K562 (cell line): ENCODE data around the gene CBX4. TPM values are rescaled to one million over a fixed set of nuclear protein-coding genes. Genes with fewer than 3 reads are reported as not detected.

ENCODE experiments used
- ATAC-seq: fragments of 200-7000 bp; cut with Tn5 transposase; 3 replicates; pipeline ENCODE4 v1.9.1; 2020; ENCODE audit warnings: moderate library complexity
- BruUV-seq: library from RNA; stranded (reverse); fragments of 400-500 nt; replicated peaks from 2 replicates; lab custom pipeline; 2021; lab: Mats Ljungman, UMichigan
- CTCF ChIA-PET: fragments of 300-600 bp; formaldehyde crosslinking; extraction: SDS; loops from one replicate; lab custom pipeline; 2021; ENCODE audit warnings: low intra/inter-chr PET ratio; lab: Yijun Ruan, JAX
- POLR2A ChIA-PET: fragments of 300-600, 350-650 bp; sonication (Branson Sonifier 250); formaldehyde crosslinking; extraction: SDS; loops from one replicate; lab custom pipeline; 2021; ENCODE audit warnings: antibody characterized with exemption, inconsistent platforms; lab: Yijun Ruan, JAX
- DNase-seq, 4 experiments: peaks; one replicate each; pipeline versions ENCODE4 v3.0.0 to v3.0.0-alpha.2; 2011 to 2018; ENCODE audit warnings: low spot score in 3 of 4, mixed read lengths in 3 of 4; ENCODE audit errors: extremely low read depth in 1 of 4
- FAIRE-seq: peaks from 2 replicates; lab custom pipeline; 2011; peaks lifted over from hg19 to GRCh38; lab: Jason Lieb, UNC
- H2AFZ ChIP-seq: 2 replicates; pipeline ENCODE4 v1.6.0; 2011; ENCODE audit warnings: low read depth, low read length, control low read depth, inconsistent platforms
- H3K27ac ChIP-seq: fragments of 200-600 bp; 3 replicates; pipeline ENCODE4 v1.8.0; 2011; ENCODE audit warnings: low read depth, mild to moderate bottlenecking, control low read depth, inconsistent platforms, low read length, moderate library complexity, mixed read lengths; ENCODE audit errors: extremely low read depth
- H3K27me3 ChIP-seq, 2 experiments: fragments of 300-600 bp in 1 of 2; 2 replicates in 1 of 2; 3 replicates in 1 of 2; pipeline versions ENCODE4 v1.6.0 to v1.8.0; 2011; ENCODE audit warnings: inconsistent platforms in 2 of 2, low read length in 2 of 2, mild to moderate bottlenecking in 1 of 2, mixed read lengths in 1 of 2, moderate library complexity in 1 of 2; ENCODE audit not compliant: control insufficient read depth in 2 of 2, insufficient read depth in 2 of 2
- H3K36me3 ChIP-seq: fragments of 300-600 bp; 3 replicates; pipeline ENCODE4 v1.8.0; 2011; ENCODE audit warnings: mild to moderate bottlenecking, low read length, inconsistent platforms; ENCODE audit not compliant: control insufficient read depth, insufficient read depth
- H3K4me1 ChIP-seq, 2 experiments: fragments of 200-600 bp in 1 of 2; replicated peaks in 1 of 2; 2 replicates in 1 of 2; 3 replicates in 1 of 2; pipeline versions ENCODE4 v1.5.1 to v1.8.0; 2011; ENCODE audit warnings: inconsistent platforms in 2 of 2, low read length in 2 of 2, mild to moderate bottlenecking in 1 of 2, mixed read lengths in 1 of 2, moderate library complexity in 1 of 2; ENCODE audit not compliant: control insufficient read depth in 2 of 2, insufficient read depth in 2 of 2
- H3K4me2 ChIP-seq: 2 replicates; pipeline ENCODE4 v1.6.1; 2011; ENCODE audit warnings: low read length, control low read depth, inconsistent platforms, mixed read lengths; ENCODE audit not compliant: insufficient read depth
- H3K4me3 ChIP-seq: fragments of 200-600 bp; sonication (generic), shearing (Covaris generic); 2 replicates; pipeline ENCODE4 v1.5.1; 2016; ENCODE audit warnings: control low read depth, inconsistent platforms
- H3K79me2 ChIP-seq: fragments of 200-600 bp; 3 replicates; pipeline ENCODE4 v1.8.0; 2011; ENCODE audit warnings: low read length, inconsistent platforms; ENCODE audit not compliant: control insufficient read depth, insufficient read depth
- H3K9ac ChIP-seq, 2 experiments: 2 replicates each; pipeline versions ENCODE4 v1.6.0 to v1.6.1; 2011; ENCODE audit warnings: low read depth in 2 of 2, low read length in 2 of 2, control low read depth in 1 of 2, inconsistent platforms in 1 of 2, mild to moderate bottlenecking in 1 of 2, mixed read lengths in 1 of 2; ENCODE audit not compliant: insufficient read depth in 1 of 2
- H3K9me1 ChIP-seq: one replicate; pipeline ENCODE4 v1.6.0; 2011; ENCODE audit warnings: inconsistent platforms, mild to moderate bottlenecking, low read length, moderate library complexity; ENCODE audit not compliant: control insufficient read depth, insufficient read depth
- H3K9me3 ChIP-seq: replicated peaks from 2 replicates; pipeline ENCODE4 v1.5.1; 2011; ENCODE audit warnings: low read depth, low read length, inconsistent platforms; ENCODE audit not compliant: control insufficient read depth, insufficient read depth
- H4K20me1 ChIP-seq: replicated peaks from 2 replicates; pipeline ENCODE4 v1.6.1; 2011; ENCODE audit warnings: low read length, inconsistent platforms, mixed read lengths; ENCODE audit not compliant: control insufficient read depth, insufficient read depth
- C11orf30 ChIP-seq: fragments of 450-650 bp; IDR thresholded peaks from 2 replicates; pipeline ENCODE4 v1.6.1; 2016; ENCODE audit warnings: low read depth, mild to moderate bottlenecking
- GABPB2 ChIP-seq: fragments of 250-450 bp; sonication (Bioruptor Pico); conservative IDR thresholded peaks from 2 replicates; pipeline ENCODE4 v1.5.1; 2021; ENCODE audit warnings: mild to moderate bottlenecking
- RBM17 ChIP-seq: fragments of 200-400 bp; formaldehyde crosslinking; IDR thresholded peaks from 2 replicates; pipeline ENCODE4 v1.6.1; 2017; ENCODE audit warnings: low read depth, mild to moderate bottlenecking, low read length, borderline replicate concordance
- SMAD4 ChIP-seq: fragments of 250-450 bp; sonication (Bioruptor Pico); conservative IDR thresholded peaks from 2 replicates; pipeline ENCODE4 v1.8.0; 2021; ENCODE audit warnings: inconsistent platforms, mild to moderate bottlenecking, moderate library complexity
- ZKSCAN8 ChIP-seq: fragments of 200-800 bp; sonication (Bioruptor generic); IDR thresholded peaks from 2 replicates; pipeline ENCODE4 v1.6.1; 2016; ENCODE audit warnings: missing genetic modification characterization, missing compliant biosample characterization
- WGBS: fragments of 100-300 bp; shearing (Covaris generic); methylation state at CpG from one replicate; pipeline ENCODE4 v1.1.6; 2016; ENCODE audit warnings: low coverage, mixed read lengths; ENCODE audit not compliant: insufficient coverage; ENCODE audit errors: missing lambda C conversion rate; 5-methylcytosine and 5-hydroxymethylcytosine counted together
- in situ Hi-C: fragments of 300-500 bp; cut with MboI; formaldehyde crosslinking; loops from 4 replicates; pipeline ENCODE4 v1.15.0; 2018; ENCODE audit warnings: inconsistent platforms, mixed read lengths
- intact Hi-C: fragments of 100-400 bp; cut with micrococcal nuclease; formaldehyde crosslinking; loops from 2 replicates; pipeline ENCODE4 v1.14.2; 2022
- polyA plus RNA-seq, 8 experiments: library from polyadenylated mRNA; depleted of rRNA in 4 of 8; stranded (reverse) in 5 of 8; unstranded in 3 of 8; fragments of >200 nt; fragmentation: Nextera tagmentation in 2 of 8; fragmentation: Illumina TruSeq in 1 of 8; extraction: Ambion mirVana in 2 of 8; extraction: Trizol in 1 of 8; gene quantifications; 2 replicates each; pipeline versions ENCODE4 v1.2.1 to v1.2.3, GENCODE V29; 2011 to 2014; ENCODE audit warnings: inconsistent platforms in 1 of 8, missing spikeins in 1 of 8
- total RNA-seq, 7 experiments: library from RNA; depleted of rRNA in 6 of 7; stranded (reverse); fragments of >200 nt in 6 of 7; fragmentation: Illumina TruSeq in 2 of 7; extraction: Trizol in 2 of 7; gene quantifications; 2 replicates each; pipeline versions ENCODE4 v1.2.1 to v1.2.3, GENCODE V29; 2011 to 2021; ENCODE audit warnings: low replicate concordance in 1 of 7
- TF ChIP-seq, protein P1 (sequence below), 3 experiments: IDR thresholded peaks in 2 of 3; conservative IDR thresholded peaks in 1 of 3; 2 replicates each; pipeline ENCODE4 v1.5.1; 2011 to 2012; ENCODE audit warnings: low read length in 3 of 3, mild to moderate bottlenecking in 3 of 3, control low read depth in 2 of 3, improper control_type of control experiment in 1 of 3, inconsistent platforms in 1 of 3, low read depth in 1 of 3, mixed read lengths in 1 of 3, moderate library complexity in 1 of 3; ENCODE audit not compliant: insufficient read depth in 2 of 3
- TF ChIP-seq, protein P2 (sequence below): IDR thresholded peaks from 3 replicates; pipeline ENCODE4 v1.6.1; 2011; ENCODE audit warnings: borderline replicate concordance, mild to moderate bottlenecking, moderate library complexity; ENCODE audit not compliant: insufficient read length; ENCODE audit errors: extremely low read depth
- TF ChIP-seq, protein P3 (sequence below): fragments of 200-800 bp; sonication (Bioruptor generic); IDR thresholded peaks from 2 replicates; pipeline ENCODE4 v1.6.1; 2017; ENCODE audit warnings: missing genetic modification characterization, missing compliant biosample characterization

Gene CBX4
- total and polyA plus RNA-seq, 9 of the 15 experiments (the other 6 are each of a cell fraction or from before 2014, with no cell fraction given): 0.98 to 50.5 (median 10.0) TPM

DNA sequence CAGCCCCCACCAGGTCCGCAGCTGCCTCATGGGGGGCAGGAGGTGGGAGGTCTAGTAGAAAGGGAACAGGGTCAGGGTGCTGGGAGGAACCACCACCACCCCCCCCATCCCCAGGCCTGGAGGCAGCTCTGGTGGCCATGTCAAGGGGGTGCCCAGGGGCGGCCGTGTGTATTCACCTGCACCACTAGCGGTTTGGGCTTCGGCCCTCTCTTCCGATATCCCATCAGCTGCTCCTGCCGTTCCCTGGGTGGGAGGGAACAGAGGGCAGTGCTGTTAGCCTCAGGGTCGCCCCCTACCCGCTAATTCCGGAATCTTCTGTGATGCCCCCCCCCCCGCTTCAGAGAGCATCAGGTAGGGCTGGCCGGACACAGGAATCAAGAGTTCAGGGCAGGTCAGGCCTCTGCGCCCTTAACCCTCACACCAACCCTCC, 3.8 kb downstream of the CBX4 start (continued):
- no peak for TF ChIP-seq RBM17
- TF ChIP-seq GABPB2: no peak
- no peak for TF ChIP-seq ZKSCAN8
- TF ChIP-seq, protein P1, sequence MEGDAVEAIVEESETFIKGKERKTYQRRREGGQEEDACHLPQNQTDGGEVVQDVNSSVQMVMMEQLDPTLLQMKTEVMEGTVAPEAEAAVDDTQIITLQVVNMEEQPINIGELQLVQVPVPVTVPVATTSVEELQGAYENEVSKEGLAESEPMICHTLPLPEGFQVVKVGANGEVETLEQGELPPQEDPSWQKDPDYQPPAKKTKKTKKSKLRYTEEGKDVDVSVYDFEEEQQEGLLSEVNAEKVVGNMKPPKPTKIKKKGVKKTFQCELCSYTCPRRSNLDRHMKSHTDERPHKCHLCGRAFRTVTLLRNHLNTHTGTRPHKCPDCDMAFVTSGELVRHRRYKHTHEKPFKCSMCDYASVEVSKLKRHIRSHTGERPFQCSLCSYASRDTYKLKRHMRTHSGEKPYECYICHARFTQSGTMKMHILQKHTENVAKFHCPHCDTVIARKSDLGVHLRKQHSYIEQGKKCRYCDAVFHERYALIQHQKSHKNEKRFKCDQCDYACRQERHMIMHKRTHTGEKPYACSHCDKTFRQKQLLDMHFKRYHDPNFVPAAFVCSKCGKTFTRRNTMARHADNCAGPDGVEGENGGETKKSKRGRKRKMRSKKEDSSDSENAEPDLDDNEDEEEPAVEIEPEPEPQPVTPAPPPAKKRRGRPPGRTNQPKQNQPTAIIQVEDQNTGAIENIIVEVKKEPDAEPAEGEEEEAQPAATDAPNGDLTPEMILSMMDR (IDR thresholded peaks at IDR 0.05 in 2 of 3, conservative IDR thresholded peaks at IDR 0.05 in 1 of 3; ENCODE audit: insufficient read depth in 2 of 3, low read depth in 1 of 3, low read length in 3 of 3): peak in 2 of 3 experiments; percentile 16 to 25; a peak in 2 of 6 replicates

DNA sequence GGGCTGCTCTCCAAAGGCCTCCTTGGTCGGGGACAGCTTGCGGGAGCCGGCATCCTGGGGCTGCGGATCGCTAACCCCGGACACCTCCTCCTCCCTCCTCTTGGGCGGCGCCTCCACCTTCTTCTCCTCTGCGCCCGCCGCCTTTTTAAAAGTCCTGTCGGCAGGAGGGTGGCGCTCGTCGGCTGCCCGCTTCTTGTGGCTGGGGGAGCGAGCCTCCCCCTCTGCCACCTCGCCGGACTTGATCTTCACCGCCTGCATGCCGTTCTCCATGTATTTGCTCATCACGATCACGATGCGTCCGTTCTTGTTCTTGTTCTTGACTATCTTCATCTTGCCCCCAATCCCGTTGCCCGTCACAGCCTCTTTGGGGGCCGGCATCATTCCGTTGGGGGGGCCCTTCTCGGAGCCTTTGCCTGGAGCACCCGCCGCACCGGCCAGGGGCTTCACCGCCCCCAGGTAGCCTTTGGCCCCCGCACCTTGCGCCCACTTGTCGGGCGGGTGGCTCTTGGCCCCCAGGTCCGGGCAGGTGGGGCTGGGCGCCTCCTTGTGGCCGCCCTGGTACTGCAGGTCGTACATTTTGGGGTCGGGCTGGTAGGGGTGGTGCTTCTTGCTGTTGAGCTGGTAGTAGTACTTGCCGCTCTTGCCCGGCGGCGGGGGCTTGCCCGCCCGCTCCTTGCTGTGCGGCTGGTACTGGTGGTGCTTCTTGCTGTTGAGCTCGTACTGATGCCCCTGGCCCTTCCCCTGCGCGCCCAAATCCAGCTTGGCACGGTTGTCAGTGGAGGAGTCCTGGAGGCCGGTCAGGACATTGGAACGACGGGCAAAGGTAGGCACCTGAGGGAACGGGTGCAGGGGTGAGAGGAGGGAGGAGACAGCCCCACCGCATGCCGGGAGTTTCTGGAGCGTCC, 4.4 kb downstream of the CBX4 start:
- Histone ChIP-seq H3K9ac (peak overlapping the region; percentile 55 to 93; a peak in 3 of 4 replicates), H3K4me3 (peak overlapping the region; percentile 44; the same call in 1 of the 2 replicates), H3K27me3 (no peaks in the 10 kb centered on the region), H3K79me2 (peaks cover 78% of the 10 kb centered on the region), H3K9me1 (peaks cover 4% of the 10 kb centered on the region), H3K4me2 (peak overlapping the region; percentile 20), H3K27ac (peak overlapping the region; percentile 99; the same call in 2 of the 3 replicates), H3K9me3 (no peaks in the 10 kb centered on the region), H3K36me3 (peaks cover 38% of the 10 kb centered on the region; the same call in 1 of the 3 replicates), H3K4me1 (peaks cover 47 to 84% of the 10 kb centered on the region in 2 experiments), H4K20me1 (peaks cover 21% of the 10 kb centered on the region), H2AFZ (no peak overlapping the region)
- DNase-seq (peak in 2 of 4 experiments; percentile 53 to 69), FAIRE-seq (no peak), ATAC-seq (no peak)
- intact Hi-C loops: loop anchor here (5.0 to 10.0 kb wide), 2 partner anchors 38 to 90 kb away; partner anchors contain the start of gene CBX8
- 60% methylated on average over 33 of the region's 61 CpGs for WGBS
- no TSS peak for BruUV-seq
- in situ Hi-C loops: loop anchor here (5.0 kb wide), 1 partner anchor 33 kb away; no protein-coding TSS in a partner anchor
- ChIA-PET CTCF (interaction anchor here (0.6 to 2.2 kb wide), 6 partner anchors 24 to 89 kb away, joined by 3 to 18 read pairs (median 4); partner anchors contain the start of gene CBX8), POLR2A (interaction anchor here (0.5 to 17.8 kb wide), 19 partner anchors 9 to 333 kb away, joined by 3 to 386 read pairs (median 5); partner anchors contain the start of gene CBX8)
- TF ChIP-seq SMAD4 (CRISPR knock-in tag) (peak; percentile 52; the same call in 1 of the 2 replicates), C11orf30 (no peak)
- TF ChIP-seq, protein P2, sequence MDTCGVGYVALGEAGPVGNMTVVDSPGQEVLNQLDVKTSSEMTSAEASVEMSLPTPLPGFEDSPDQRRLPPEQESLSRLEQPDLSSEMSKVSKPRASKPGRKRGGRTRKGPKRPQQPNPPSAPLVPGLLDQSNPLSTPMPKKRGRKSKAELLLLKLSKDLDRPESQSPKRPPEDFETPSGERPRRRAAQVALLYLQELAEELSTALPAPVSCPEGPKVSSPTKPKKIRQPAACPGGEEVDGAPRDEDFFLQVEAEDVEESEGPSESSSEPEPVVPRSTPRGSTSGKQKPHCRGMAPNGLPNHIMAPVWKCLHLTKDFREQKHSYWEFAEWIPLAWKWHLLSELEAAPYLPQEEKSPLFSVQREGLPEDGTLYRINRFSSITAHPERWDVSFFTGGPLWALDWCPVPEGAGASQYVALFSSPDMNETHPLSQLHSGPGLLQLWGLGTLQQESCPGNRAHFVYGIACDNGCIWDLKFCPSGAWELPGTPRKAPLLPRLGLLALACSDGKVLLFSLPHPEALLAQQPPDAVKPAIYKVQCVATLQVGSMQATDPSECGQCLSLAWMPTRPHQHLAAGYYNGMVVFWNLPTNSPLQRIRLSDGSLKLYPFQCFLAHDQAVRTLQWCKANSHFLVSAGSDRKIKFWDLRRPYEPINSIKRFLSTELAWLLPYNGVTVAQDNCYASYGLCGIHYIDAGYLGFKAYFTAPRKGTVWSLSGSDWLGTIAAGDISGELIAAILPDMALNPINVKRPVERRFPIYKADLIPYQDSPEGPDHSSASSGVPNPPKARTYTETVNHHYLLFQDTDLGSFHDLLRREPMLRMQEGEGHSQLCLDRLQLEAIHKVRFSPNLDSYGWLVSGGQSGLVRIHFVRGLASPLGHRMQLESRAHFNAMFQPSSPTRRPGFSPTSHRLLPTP: no peak
- TF ChIP-seq, protein P3, sequence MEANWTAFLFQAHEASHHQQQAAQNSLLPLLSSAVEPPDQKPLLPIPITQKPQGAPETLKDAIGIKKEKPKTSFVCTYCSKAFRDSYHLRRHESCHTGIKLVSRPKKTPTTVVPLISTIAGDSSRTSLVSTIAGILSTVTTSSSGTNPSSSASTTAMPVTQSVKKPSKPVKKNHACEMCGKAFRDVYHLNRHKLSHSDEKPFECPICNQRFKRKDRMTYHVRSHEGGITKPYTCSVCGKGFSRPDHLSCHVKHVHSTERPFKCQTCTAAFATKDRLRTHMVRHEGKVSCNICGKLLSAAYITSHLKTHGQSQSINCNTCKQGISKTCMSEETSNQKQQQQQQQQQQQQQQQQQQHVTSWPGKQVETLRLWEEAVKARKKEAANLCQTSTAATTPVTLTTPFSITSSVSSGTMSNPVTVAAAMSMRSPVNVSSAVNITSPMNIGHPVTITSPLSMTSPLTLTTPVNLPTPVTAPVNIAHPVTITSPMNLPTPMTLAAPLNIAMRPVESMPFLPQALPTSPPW (CRISPR knock-in tag): peak; percentile 73
